Occipital lobe (tissue), 2 donors: ENCODE results near the gene SPATA24. TPM values are rescaled to one million over a fixed set of nuclear protein-coding genes. Genes with fewer than 3 reads are reported as not detected.
"Not testable (repeated sequence)": the region's sequence is repeated elsewhere in the genome, so short reads cannot be mapped to it uniquely, and the experiment has no call there.

Experiments
- DNase-seq: peaks from one replicate; lab custom pipeline; 2025; lab: John Stamatoyannopoulos, UW
- total RNA-seq: library from RNA; depleted of rRNA; stranded (reverse); fragments of >200 nt; gene quantifications from one replicate; pipeline ENCODE4 v1.2.3, GENCODE V29; 2014

Gene SPATA24, protein sequence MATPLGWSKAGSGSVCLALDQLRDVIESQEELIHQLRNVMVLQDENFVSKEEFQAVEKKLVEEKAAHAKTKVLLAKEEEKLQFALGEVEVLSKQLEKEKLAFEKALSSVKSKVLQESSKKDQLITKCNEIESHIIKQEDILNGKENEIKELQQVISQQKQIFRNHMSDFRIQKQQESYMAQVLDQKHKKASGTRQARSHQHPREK
- 3.6 TPM for total RNA-seq

DNA sequence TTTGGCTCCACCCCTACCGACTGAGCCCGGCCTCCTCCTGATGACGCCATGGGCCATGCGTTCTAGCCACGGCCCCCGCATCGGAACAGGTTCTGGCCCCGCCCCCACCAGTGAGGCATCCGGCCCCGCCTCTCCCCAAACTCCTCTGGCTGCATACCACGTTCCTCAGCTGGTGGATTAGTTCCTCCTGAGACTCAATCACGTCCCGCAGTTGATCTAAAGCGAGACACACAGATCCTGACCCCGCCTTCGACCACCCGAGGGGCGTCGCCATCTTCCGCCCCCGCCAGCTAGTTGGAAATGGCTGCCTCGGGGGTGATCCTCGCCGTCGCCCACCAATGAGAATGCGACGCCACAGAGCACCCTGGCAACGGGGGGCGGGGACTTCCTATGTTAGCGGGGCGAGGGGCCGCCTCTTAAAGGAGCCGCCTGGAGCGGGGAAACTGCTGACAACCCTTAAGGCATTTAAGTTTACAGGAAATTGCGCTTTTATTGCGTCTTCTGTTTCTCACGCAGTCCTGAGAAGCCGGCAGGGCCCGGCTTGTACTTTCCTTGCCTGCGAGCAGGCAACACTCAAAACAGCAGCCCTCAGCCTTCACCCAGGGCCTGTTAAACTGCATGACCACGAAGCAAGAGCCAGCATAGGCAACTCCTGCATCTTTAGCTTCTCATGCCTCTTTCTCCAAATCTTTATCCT lies at the start of gene SPATA24:
TSS of gene SPATA24 (minus strand) at position 303 of the 697 bp plus-strand sequence. CDS start at position 274, 29 bp downstream.
- DNase-seq = peak; percentile 98

DNA sequence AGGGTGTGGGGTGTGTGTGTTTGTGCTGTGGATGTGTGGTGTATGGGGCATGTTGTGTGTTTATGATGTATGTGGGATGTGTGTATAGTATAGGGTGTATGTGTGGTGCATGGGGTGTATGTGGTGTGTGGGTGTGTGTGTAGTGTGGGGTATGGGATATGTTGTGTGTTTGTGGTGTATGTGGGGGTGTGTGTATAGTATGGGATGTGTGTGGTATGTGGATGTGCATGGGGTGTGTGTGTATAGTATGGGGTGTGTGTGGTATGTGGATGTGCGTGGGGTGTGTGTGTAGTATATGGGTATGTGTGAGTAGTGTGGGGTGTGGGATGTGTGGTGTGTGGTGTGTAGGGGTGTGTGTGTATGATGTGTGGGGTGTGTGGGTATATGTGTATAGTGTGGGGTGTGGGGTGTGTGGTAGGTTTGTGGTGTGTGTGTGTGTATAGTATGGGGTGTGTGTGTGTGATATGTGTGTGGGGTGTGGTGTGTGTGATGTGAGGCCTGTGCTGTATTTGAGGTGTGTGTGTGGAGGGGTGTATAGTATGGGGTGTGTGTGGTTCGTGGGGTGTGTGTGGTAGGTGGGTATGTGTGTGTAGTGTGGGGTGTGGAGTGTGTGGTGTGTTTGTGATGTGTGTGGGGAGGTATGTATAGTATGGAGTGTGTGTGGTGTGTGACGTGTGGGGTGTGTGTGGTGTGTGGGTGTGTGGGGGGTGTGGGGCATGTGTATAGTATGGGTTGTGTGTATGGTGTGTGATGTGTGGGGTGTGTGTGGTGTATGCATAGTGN lies 48.2 kb upstream of the SPATA24 start:
- DNase-seq = no peak

- DNase-seq = no peak
Observed at GRCh38 chr5:139451176-139451575, 47.3 kb upstream of the SPATA24 start.

GRCh38 chr5:139446956-139447779 lies 43.3 kb upstream of the SPATA24 start:
- DNase-seq = no peak

DNA sequence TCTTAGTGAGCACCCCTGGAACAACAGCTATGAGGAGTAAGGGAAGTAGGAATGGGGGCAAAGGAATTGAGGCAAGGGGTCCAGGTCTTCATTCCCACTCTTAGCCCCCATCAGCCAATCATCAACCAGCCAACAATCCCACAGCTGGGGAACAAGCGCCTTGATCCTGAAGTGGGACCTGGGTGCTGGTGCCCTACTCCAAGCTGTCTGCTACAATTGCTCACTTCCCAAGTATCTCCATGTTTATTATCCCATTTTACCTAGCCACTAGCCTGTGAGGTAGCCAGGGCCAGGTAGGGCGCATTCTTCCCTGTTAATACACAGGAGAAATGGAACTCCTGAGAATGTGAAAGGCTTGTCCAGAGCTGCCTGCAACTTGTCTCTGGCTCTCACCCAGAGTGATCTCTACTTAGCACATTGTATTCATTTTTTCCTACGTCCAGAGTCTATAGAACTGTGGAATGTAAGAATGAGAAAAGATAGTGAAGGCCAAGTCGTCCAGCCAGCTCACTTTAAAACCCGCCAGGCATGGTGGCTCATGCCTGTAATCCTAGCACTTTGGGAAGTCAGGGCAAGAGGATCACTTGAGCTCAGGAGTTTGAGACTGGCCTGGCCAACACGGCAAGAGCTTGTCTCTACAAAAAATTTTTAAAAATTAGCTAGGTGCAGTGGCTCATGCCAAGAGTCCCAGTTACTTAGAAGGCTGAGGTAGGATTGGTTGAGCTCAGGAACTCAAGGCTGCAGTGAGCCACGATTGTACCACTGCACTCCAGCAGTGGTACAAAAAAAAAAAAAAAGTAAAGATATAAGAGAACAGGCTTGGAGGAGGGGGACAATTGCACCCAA lies 41.7 kb upstream of the SPATA24 start:
- DNase-seq = no peak

DNA sequence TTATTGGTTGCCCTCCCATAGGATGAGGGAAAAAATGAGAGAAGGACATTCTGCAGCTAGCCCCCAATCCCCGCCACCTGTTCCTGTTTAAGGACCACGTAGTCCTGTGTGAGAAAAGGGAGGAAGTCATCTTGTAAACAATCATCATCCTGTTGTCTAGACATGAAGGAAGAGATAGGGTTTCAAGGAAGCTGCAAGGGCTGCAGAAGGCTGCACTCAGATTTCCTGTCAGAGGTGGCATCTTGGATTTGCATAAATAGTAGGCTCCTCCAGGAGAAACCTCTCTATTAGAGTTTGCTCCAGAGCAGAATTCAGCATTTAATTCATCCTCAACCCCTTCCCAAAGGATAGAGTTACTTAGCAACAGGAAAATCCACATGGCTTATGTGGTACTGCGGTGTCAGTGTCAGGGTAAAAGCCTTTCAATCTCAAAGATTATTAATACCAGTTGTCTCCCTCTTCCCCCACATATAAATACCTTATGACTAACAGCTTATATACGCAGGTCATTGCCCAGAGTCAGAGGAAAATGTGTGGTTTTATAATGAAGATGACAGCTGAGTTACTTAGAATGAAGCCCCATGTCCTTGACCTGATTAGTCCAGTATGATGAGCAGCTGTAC lies 40.1 kb upstream of the SPATA24 start:
- no peak for DNase-seq

- not testable (repeated sequence) for DNase-seq
Observed at GRCh38 chr5:139440416-139440815, 36.5 kb upstream of the SPATA24 start.

GRCh38 chr5:139439013-139439903 lies 35.4 kb upstream of the SPATA24 start, which contains the start of gene DNAJC18:
TSS of gene DNAJC18 (minus strand) at chr5:139439525. CDS start at chr5:139439445, 80 bp downstream.
- peak; percentile 94 for DNase-seq

- DNase-seq = no peak
Observed at GRCh38 chr5:139438707-139439012, 34.8 kb upstream of the SPATA24 start.

- DNase-seq = no peak
Observed at GRCh38 chr5:139435676-139436075, 31.8 kb upstream of the SPATA24 start.

DNA sequence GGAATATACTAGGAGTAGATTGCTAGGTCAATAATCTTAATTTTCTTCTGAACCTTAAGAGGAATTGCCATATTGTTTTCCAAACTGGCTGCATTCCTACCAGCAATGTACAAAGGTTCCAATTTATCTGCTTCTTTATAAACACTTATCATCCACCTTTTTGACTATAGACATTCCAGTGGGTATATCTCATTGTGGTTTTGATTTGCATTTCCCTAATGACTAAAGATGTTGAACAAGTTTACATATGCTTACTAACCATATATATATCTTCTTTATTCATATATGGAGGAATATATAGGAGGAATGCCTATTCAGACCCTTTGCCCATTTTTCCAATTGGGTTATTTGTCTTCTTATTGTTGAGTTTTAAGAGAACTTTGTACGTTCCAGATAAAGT lies 27.8 kb upstream of the SPATA24 start:
- DNase-seq = no peak

DNA sequence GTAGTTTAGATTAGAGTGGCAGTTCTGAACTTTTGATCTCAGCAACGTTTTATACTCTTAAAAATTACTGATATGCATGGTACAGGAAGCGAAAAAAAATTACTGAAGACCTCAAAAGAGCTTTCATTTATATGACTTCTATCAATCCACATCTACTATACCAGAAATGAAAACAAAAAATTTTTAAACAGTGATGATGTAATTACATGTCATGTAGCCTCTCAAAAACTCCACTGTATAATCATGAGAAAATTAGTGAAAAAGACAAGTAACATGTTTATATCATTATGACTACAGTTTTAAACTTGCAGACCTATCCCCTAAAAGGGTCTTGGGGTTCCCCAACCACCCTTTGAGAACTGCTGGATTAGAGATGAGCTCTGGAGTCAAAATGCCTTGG lies 26.1 kb upstream of the SPATA24 start:
- DNase-seq = no peak

DNA sequence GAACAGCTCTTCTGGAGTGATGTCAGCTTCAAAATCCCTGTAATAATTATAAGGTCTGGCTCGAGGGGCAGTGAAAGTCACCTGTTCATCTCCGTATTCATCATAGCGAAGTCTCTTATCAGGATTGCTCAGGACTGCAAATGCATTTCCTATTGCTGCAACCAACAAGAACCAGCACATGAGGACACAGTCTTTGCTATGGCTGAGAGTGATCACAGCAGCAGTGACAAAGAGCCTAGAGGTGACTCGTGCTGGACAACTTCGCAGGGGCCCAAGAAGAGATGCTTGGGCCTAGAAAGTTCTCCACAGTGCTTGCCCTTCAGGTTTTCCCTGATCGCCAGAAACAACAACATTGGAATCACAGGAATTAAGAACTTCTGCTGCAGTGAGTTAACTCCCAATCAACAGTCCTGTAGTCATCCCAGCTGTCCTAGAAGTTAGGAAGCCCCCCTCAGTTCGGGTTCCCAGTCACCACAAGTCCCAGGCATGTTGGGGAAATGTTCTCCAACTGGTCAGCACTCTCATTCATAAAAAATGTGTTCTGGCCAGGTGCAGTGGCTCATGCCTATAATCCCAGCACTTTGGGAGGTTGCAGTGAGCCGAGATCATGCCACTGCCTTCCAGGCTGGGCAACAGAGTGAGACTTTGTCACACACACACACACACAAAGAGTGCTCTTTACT lies 22.5 kb upstream of the SPATA24 start:
- DNase-seq = no peak

DNA sequence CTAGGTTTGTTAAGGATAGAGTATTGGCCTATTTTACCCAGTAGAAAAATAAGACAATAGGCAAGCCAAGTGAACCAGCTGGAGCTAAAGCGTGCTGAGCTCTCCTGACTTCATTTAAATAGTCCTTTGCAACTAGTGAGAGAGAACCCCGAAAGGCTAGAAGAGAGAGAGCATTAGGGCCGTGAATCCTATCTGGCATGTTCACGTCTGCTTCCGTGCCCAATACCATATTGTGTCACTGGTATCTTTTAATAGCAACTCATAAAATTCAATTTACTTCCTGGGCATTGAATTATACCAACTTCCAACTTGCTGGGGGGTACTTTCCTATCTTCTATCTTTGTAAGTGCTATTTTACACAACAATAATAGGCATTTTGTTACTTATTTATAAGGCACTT lies 21.6 kb upstream of the SPATA24 start:
- DNase-seq = no peak

- DNase-seq = peak; percentile 5
Observed at GRCh38 chr5:139422307-139422893, 18.5 kb upstream of the SPATA24 start.

DNA sequence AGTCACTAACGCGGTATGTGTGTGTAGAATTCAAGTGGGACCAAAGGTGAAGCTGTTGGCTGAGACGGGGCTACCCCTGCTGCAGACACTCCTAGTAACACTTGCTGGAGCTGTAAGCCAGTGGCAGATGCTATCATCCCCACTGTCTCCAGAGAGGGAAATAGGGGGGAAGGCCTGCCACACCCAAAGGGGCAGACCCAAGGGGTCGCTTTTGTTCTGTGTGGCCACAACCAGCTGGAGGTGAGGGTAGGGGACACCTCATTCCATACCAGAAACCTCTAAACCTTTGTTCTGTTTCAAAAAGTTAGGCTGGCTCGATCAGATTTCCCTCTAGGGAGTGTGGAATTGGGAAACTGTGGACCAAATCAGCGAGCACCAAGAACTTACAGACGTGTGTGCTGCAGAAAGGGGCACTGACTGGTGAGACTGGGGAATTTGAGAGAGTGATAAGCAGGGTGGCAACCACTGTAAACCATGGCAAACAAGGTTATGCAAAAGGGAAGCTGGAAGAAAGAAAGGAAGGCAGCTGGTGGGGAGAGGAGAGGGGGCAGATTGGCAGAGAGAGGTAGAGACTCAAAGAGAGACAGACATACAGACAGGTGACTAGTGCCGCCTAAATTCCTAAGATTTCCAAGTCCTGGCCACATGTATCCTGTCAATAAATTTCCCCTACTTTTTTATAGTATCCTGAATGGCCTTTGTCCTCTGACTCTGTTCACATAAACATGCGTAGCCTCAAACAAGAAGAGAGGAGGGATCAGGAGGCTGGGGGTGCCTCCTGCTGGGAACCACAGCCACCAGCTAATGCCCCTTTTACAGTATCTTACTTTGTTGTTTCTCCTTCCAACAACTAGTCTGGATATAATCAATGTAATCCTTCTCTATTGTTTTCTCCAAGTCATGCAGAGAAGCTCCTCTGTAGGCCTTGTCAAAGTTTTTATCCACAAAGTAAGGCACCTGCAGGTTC lies 15.6 kb upstream of the SPATA24 start:
- no peak for DNase-seq

GRCh38 chr5:139418793-139419192 lies 14.9 kb upstream of the SPATA24 start:
- no peak for DNase-seq
